GM08714 (cell line): Measurements from ENCODE around the gene GDF10.

Experiments used
- H3K4me3 ChIP-seq: fragments of 200-500 bp; sonication (Bioruptor generic); 2 replicates; pipeline ENCODE4 v1.5.1; 2014; ENCODE audit warnings: mild to moderate bottlenecking, low read length, inconsistent platforms
- ZNF274 ChIP-seq: IDR thresholded peaks from 2 replicates; pipeline ENCODE4 v1.6.1; 2012; ENCODE audit warnings: mild to moderate bottlenecking, low read depth, low read length

Gene GDF10

GRCh38 chr10:47322300-47323061, 22.5 kb downstream of the GDF10 start, which contains the start of gene GDF2:
Gene GDF2, plus strand, starts transcription at chr10:47322454. Its CDS starts 215 bp downstream, at chr10:47322669.
- no peak for TF ChIP-seq ZNF274

GRCh38 chr10:47323087-47323486, 23.1 kb downstream of the GDF10 start:
- no peak for TF ChIP-seq ZNF274
- no peak overlapping the region for H3K4me3 ChIP-seq

More at GRCh38 chr10:47322300-47323061, 22.5 kb downstream of the GDF10 start, which contains the start of gene GDF2:
- no peak within 1 kb of the TSS for H3K4me3 ChIP-seq

- no peak overlapping the region for H3K4me3 ChIP-seq
- TF ChIP-seq ZNF274: no peak
Measured at GRCh38 chr10:47323636-47324296, 23.8 kb downstream of the GDF10 start.

- no peak for TF ChIP-seq ZNF274
- H3K4me3 ChIP-seq: no peak overlapping the region
Measured at GRCh38 chr10:47325303-47326291, 25.6 kb downstream of the GDF10 start.

GRCh38 chr10:47326306-47326926, 26.4 kb downstream of the GDF10 start:
- no peak overlapping the region for H3K4me3 ChIP-seq
- TF ChIP-seq ZNF274: no peak

GRCh38 chr10:47326927-47327330, 26.9 kb downstream of the GDF10 start:
- no peak overlapping the region for H3K4me3 ChIP-seq
- TF ChIP-seq ZNF274: no peak

GRCh38 chr10:47329855-47330254, 29.9 kb downstream of the GDF10 start:
- H3K4me3 ChIP-seq: no peak overlapping the region
- TF ChIP-seq ZNF274: no peak

GRCh38 chr10:47330366-47330765, 30.4 kb downstream of the GDF10 start:
- TF ChIP-seq ZNF274: no peak

GRCh38 chr10:47330804-47331203, 30.8 kb downstream of the GDF10 start:
- TF ChIP-seq ZNF274: no peak
- no peak overlapping the region for H3K4me3 ChIP-seq

More at GRCh38 chr10:47330366-47330765, 30.4 kb downstream of the GDF10 start:
- H3K4me3 ChIP-seq: no peak overlapping the region

GRCh38 chr10:47331491-47331890, 31.5 kb downstream of the GDF10 start:
- no peak for TF ChIP-seq ZNF274
- H3K4me3 ChIP-seq: no peak overlapping the region

- no peak for TF ChIP-seq ZNF274
- no peak overlapping the region for H3K4me3 ChIP-seq
Measured at GRCh38 chr10:47331954-47332353, 32.0 kb downstream of the GDF10 start.

- H3K4me3 ChIP-seq: no peak overlapping the region
- TF ChIP-seq ZNF274: no peak
Measured at GRCh38 chr10:47332371-47332770, 32.4 kb downstream of the GDF10 start.

- TF ChIP-seq ZNF274: no peak
- no peak overlapping the region for H3K4me3 ChIP-seq
Measured at GRCh38 chr10:47332946-47333345, 32.9 kb downstream of the GDF10 start.
